H9 (cell line): ENCODE data around the gene RICTOR. TPM values are rescaled to one million over a fixed set of nuclear protein-coding genes. Genes with fewer than 3 reads are reported as not detected.

Source experiments
- DNase-seq: peaks from one replicate; pipeline ENCODE4 v3.0.0-alpha.2; 2017
- H2AFZ ChIP-seq: one replicate; pipeline ENCODE4 v1.6.1; 2013; ENCODE audit warnings: mild to moderate bottlenecking, low read length, control low read depth, moderate library complexity
- H2AK5ac ChIP-seq: 2 replicates; pipeline ENCODE4 v1.6.1; 2013; ENCODE audit warnings: low read length, control low read depth, mixed read lengths; ENCODE audit not compliant: insufficient read length
- H2BK120ac ChIP-seq: one replicate; pipeline ENCODE4 v1.6.1; 2013; ENCODE audit warnings: low read depth, mild to moderate bottlenecking, low read length, control low read depth, inconsistent platforms; ENCODE audit not compliant: poor library complexity, severe bottlenecking
- H2BK12ac ChIP-seq: 2 replicates; pipeline ENCODE4 v1.6.1; 2013; ENCODE audit warnings: low read length, control low read depth, mixed read lengths, low read depth; ENCODE audit not compliant: insufficient read length
- H2BK15ac ChIP-seq: 2 replicates; pipeline ENCODE4 v1.6.1; 2013; ENCODE audit warnings: low read depth, low read length, control low read depth
- H2BK20ac ChIP-seq: one replicate; pipeline ENCODE4 v1.6.1; 2013; ENCODE audit warnings: low read depth, mild to moderate bottlenecking, low read length, control low read depth, inconsistent platforms; ENCODE audit not compliant: poor library complexity, severe bottlenecking
- H2BK5ac ChIP-seq: 2 replicates; pipeline ENCODE4 v1.6.1; 2013; ENCODE audit warnings: low read length, control low read depth, mixed read lengths; ENCODE audit not compliant: insufficient read length
- H3K14ac ChIP-seq: 2 replicates; pipeline ENCODE4 v1.6.1; 2013; ENCODE audit warnings: low read length, control low read depth; ENCODE audit not compliant: insufficient read depth
- H3K18ac ChIP-seq: 2 replicates; pipeline ENCODE4 v1.6.1; 2013; ENCODE audit warnings: low read depth, mild to moderate bottlenecking, mixed read lengths, low read length, control low read depth; ENCODE audit not compliant: insufficient read length
- H3K23ac ChIP-seq: 2 replicates; pipeline ENCODE4 v1.6.1; 2013; ENCODE audit warnings: low read length, control low read depth, mixed read lengths, low read depth; ENCODE audit not compliant: insufficient read length
- H3K23me2 ChIP-seq: 2 replicates; pipeline ENCODE4 v1.6.1; 2013; ENCODE audit warnings: low read depth, mild to moderate bottlenecking, mixed read lengths, low read length, control low read depth; ENCODE audit not compliant: insufficient read length, poor library complexity, severe bottlenecking
- H3K27ac ChIP-seq: 2 replicates; pipeline ENCODE4 v1.5.1; 2013; ENCODE audit warnings: low read length, control low read depth, mixed read lengths, low read depth; ENCODE audit not compliant: insufficient read length
- H3K27me3 ChIP-seq: 2 replicates; pipeline ENCODE4 v1.6.1; 2013; ENCODE audit warnings: low read length, control low read depth, inconsistent platforms; ENCODE audit not compliant: insufficient read depth
- H3K4ac ChIP-seq: 2 replicates; pipeline ENCODE4 v1.6.1; 2013; ENCODE audit warnings: low read depth, mild to moderate bottlenecking, control low read depth, inconsistent platforms, low read length, moderate library complexity
- H3K4me1 ChIP-seq: 2 replicates; pipeline ENCODE4 v1.6.1; 2013; ENCODE audit warnings: low read length, control low read depth, inconsistent platforms; ENCODE audit not compliant: insufficient read depth
- H3K4me2 ChIP-seq: 2 replicates; pipeline ENCODE4 v1.6.1; 2013; ENCODE audit warnings: low read length, control low read depth, mixed read lengths; ENCODE audit not compliant: insufficient read length, insufficient read depth
- H3K56ac ChIP-seq: 2 replicates; pipeline ENCODE4 v1.6.1; 2013; ENCODE audit warnings: low read depth, mild to moderate bottlenecking, mixed read lengths, low read length, control low read depth; ENCODE audit not compliant: insufficient read length
- H3K79me1 ChIP-seq: 2 replicates; pipeline ENCODE4 v1.6.1; 2013; ENCODE audit warnings: low read depth, mild to moderate bottlenecking, moderate library complexity, low read length, control low read depth, inconsistent platforms; ENCODE audit not compliant: insufficient read depth, poor library complexity, severe bottlenecking
- H3K79me2 ChIP-seq: 2 replicates; pipeline ENCODE4 v1.6.1; 2013; ENCODE audit warnings: low read length, control low read depth, inconsistent platforms; ENCODE audit not compliant: insufficient read depth
- H3K9ac ChIP-seq: 2 replicates; pipeline ENCODE4 v1.6.1; 2013; ENCODE audit warnings: low read length, control low read depth, mixed read lengths; ENCODE audit not compliant: insufficient read length; ENCODE audit errors: extremely low read depth
- H3K9me3 ChIP-seq: one replicate; pipeline ENCODE4 v1.6.1; 2013; ENCODE audit warnings: low read depth, low read length, inconsistent platforms; ENCODE audit not compliant: control insufficient read depth
- H3T11ph ChIP-seq: one replicate; pipeline ENCODE4 v1.6.1; 2013; ENCODE audit warnings: mild to moderate bottlenecking, low read length, control low read depth, inconsistent platforms
- H4K20me1 ChIP-seq: one replicate; pipeline ENCODE4 v1.6.1; 2013; ENCODE audit not compliant: control insufficient read depth, insufficient read length, insufficient read depth
- H4K5ac ChIP-seq: 2 replicates; pipeline ENCODE4 v1.6.1; 2013; ENCODE audit warnings: low read depth, mild to moderate bottlenecking, mixed read lengths, low read length, control low read depth; ENCODE audit not compliant: insufficient read length
- H4K8ac ChIP-seq: replicated peaks from 2 replicates; pipeline ENCODE4 v1.6.1; 2013; ENCODE audit warnings: low read length, control low read depth, mixed read lengths, low read depth; ENCODE audit not compliant: insufficient read length
- H4K91ac ChIP-seq: 2 replicates; pipeline ENCODE4 v1.6.1; 2013; ENCODE audit warnings: low read depth, mild to moderate bottlenecking, moderate library complexity, mixed read lengths, low read length, control low read depth; ENCODE audit not compliant: insufficient read length
- H3K27ac Mint-ChIP-seq, 3 experiments: 2 replicates in 2 of 3; 3 replicates in 1 of 3; pipeline ENCODE4 v1.8.0; 2020 to 2021; ENCODE audit warnings: mixed read lengths in 3 of 3, mild to moderate bottlenecking in 1 of 3, moderate library complexity in 1 of 3
- H3K27me3 Mint-ChIP-seq: 2 replicates; pipeline ENCODE4 v1.8.0; 2021; ENCODE audit warnings: low read depth, mild to moderate bottlenecking, moderate library complexity, mixed read lengths
- H3K36me3 Mint-ChIP-seq, 3 experiments: 2 replicates in 2 of 3; 3 replicates in 1 of 3; pipeline ENCODE4 v1.8.0; 2020 to 2021; ENCODE audit warnings: low read depth in 3 of 3, mixed read lengths in 3 of 3; ENCODE audit not compliant: insufficient read depth in 1 of 3
- H3K4me1 Mint-ChIP-seq, 2 experiments: 2 replicates each; pipeline ENCODE4 v1.8.0; 2020; ENCODE audit warnings: mixed read lengths in 2 of 2
- H3K4me3 Mint-ChIP-seq, 2 experiments: 2 replicates in 1 of 2; 3 replicates in 1 of 2; pipeline ENCODE4 v1.8.0; 2020 to 2021; ENCODE audit warnings: mild to moderate bottlenecking in 2 of 2, mixed read lengths in 2 of 2, moderate library complexity in 1 of 2
- H3K9me3 Mint-ChIP-seq, 2 experiments: 2 replicates in 1 of 2; 3 replicates in 1 of 2; pipeline ENCODE4 v1.8.0; 2020; ENCODE audit warnings: mild to moderate bottlenecking in 2 of 2, mixed read lengths in 2 of 2, moderate library complexity in 1 of 2
- WGBS: extraction: QIAGEN DNeasy Blood & Tissue Kit; methylation state at CpG from one replicate; pipeline ENCODE4 v1.1.7; 2013; ENCODE audit warnings: missing lambda C conversion rate, low lambda C conversion rate, mixed read lengths; ENCODE audit not compliant: insufficient read length; ENCODE audit errors: extremely low coverage; 5-methylcytosine and 5-hydroxymethylcytosine counted together
- total RNA-seq: library from RNA; stranded (reverse); gene quantifications from 2 replicates; pipeline ENCODE4 v1.2.1, GENCODE V29; 2021
- TF ChIP-seq, protein P1 (sequence below): fragments of 200-600 bp; sonication (generic); conservative IDR thresholded peaks from 3 replicates; pipeline ENCODE4 v1.8.0; 2021; ENCODE audit warnings: antibody characterized with exemption, mild to moderate bottlenecking

The RICTOR gene
- total RNA-seq, 1 experiment from 2014 or later = 20.9 TPM

- no CpG with 5 or more reads among the region's 2 CpGs for WGBS
- no peak overlapping the region for H3K27ac Mint-ChIP-seq
- peaks cover 2% of the 10 kb centered on the region; the same call in 1 of the 2 replicates for H3K79me2 ChIP-seq
These were observed 15.8 kb downstream of the RICTOR start for GRCh38 chr5:39058178-39058921.

More at GRCh38 chr5:39058178-39058921, 15.8 kb downstream of the RICTOR start:
- TF ChIP-seq, protein P1, sequence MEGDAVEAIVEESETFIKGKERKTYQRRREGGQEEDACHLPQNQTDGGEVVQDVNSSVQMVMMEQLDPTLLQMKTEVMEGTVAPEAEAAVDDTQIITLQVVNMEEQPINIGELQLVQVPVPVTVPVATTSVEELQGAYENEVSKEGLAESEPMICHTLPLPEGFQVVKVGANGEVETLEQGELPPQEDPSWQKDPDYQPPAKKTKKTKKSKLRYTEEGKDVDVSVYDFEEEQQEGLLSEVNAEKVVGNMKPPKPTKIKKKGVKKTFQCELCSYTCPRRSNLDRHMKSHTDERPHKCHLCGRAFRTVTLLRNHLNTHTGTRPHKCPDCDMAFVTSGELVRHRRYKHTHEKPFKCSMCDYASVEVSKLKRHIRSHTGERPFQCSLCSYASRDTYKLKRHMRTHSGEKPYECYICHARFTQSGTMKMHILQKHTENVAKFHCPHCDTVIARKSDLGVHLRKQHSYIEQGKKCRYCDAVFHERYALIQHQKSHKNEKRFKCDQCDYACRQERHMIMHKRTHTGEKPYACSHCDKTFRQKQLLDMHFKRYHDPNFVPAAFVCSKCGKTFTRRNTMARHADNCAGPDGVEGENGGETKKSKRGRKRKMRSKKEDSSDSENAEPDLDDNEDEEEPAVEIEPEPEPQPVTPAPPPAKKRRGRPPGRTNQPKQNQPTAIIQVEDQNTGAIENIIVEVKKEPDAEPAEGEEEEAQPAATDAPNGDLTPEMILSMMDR = no peak
- no peak overlapping the region for H3K14ac ChIP-seq
- no peak overlapping the region for H2AK5ac ChIP-seq
- H3K27me3 ChIP-seq = no peaks in the 10 kb centered on the region
- H2BK15ac ChIP-seq = no peak overlapping the region
- no peak for DNase-seq
- no peak overlapping the region for H4K91ac ChIP-seq
- H2BK120ac ChIP-seq = no peak overlapping the region
- H3K56ac ChIP-seq = no peak overlapping the region
- no peak overlapping the region for H2AFZ ChIP-seq
- Mint-ChIP-seq H3K4me3 (no peak overlapping the region), H3K9me3 (no peaks in the 10 kb centered on the region), H3K36me3 (no peaks in the 10 kb centered on the region), H3K27me3 (no peaks in the 10 kb centered on the region), H3K4me1 (peaks cover under 1 to 6% of the 10 kb centered on the region in 2 experiments; a peak in 3 of 4 replicates)
- H3T11ph ChIP-seq = no peak overlapping the region
- no peak overlapping the region for H4K8ac ChIP-seq
- H3K4me1 ChIP-seq = no peaks in the 10 kb centered on the region; the same call in 1 of the 2 replicates
- no peak overlapping the region for H3K18ac ChIP-seq
- no peak overlapping the region for H3K4ac ChIP-seq
- H3K23ac ChIP-seq = no peak overlapping the region
- H3K4me2 ChIP-seq = no peak overlapping the region
- no peaks in the 10 kb centered on the region for H3K9me3 ChIP-seq
- no peak overlapping the region for H3K27ac ChIP-seq
- no peaks in the 10 kb centered on the region for H3K79me1 ChIP-seq
- H4K20me1 ChIP-seq = no peaks in the 10 kb centered on the region
- H2BK20ac ChIP-seq = no peak overlapping the region
- no peak overlapping the region for H2BK12ac ChIP-seq
- no peaks in the 10 kb centered on the region for H3K23me2 ChIP-seq
- H4K5ac ChIP-seq = no peak overlapping the region
- H3K9ac ChIP-seq = no peak overlapping the region
- no peak overlapping the region for H2BK5ac ChIP-seq
